PC-9 (cell line): ENCODE measurements around the gene CD7.

Experiments used
- EZH2 ChIP-seq: fragments of 200-600 bp; sonication (generic); IDR thresholded peaks from 2 replicates; pipeline ENCODE4 v1.8.0; 2017; ENCODE audit warnings: antibody characterized with exemption, low read depth
- TF ChIP-seq, protein P1 (sequence below): fragments of 200-600 bp; sonication (generic); conservative IDR thresholded peaks from 2 replicates; pipeline ENCODE4 v1.6.1; 2017; ENCODE audit warnings: mixed run types, antibody characterized with exemption, mild to moderate bottlenecking, moderate library complexity

DNA sequence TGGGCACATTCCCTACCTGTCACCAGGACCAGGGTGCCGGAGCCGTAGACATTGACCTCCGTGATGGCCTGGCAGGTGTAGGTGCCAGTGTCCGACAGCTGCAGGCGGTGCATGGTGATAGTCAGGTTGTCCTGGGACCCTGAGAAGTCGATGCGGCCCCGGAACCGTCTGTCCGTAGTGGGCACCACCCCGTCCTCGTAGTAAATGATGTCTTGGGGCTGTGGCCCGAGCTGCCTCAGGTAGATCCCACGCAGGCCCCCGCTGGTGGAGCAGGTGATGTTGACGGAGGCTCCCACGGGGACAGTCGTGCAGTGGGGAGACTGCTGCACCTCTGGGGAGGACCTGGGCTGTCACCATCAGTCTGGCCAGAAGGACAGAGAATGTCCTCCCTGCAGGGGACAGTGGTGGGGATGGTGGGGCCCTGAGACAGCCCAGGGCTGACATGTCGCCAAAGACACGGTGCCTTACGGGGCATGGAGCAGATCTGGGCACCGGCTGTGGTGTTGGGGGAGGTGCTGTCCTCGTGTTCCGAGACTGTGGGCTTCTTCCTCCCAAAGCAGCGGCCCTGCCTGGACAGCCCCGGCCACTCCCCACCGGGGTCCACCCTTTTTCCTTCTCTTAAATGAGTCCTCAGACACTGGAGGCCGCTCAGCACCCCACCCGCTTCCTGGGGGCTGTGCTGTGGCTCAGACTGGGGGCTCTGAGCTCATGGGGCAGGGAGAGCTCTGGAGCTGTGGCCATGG, 586 bp downstream of the CD7 start:
- TF ChIP-seq, protein P1, sequence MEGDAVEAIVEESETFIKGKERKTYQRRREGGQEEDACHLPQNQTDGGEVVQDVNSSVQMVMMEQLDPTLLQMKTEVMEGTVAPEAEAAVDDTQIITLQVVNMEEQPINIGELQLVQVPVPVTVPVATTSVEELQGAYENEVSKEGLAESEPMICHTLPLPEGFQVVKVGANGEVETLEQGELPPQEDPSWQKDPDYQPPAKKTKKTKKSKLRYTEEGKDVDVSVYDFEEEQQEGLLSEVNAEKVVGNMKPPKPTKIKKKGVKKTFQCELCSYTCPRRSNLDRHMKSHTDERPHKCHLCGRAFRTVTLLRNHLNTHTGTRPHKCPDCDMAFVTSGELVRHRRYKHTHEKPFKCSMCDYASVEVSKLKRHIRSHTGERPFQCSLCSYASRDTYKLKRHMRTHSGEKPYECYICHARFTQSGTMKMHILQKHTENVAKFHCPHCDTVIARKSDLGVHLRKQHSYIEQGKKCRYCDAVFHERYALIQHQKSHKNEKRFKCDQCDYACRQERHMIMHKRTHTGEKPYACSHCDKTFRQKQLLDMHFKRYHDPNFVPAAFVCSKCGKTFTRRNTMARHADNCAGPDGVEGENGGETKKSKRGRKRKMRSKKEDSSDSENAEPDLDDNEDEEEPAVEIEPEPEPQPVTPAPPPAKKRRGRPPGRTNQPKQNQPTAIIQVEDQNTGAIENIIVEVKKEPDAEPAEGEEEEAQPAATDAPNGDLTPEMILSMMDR: no peak
- TF ChIP-seq EZH2: no peak
